SW 1271 (cell line): ENCODE results near the gene BCL7B.
"Not testable (repeated sequence)": the region's sequence is repeated elsewhere in the genome, so short reads cannot be mapped to it uniquely, and the experiment has no call there.

Source experiments
- DNase-seq, 2 experiments: peaks; one replicate each; lab custom pipeline; 2025; lab: John Stamatoyannopoulos, UW

Gene BCL7B

GRCh38 chr7:73572767-73573186 lies 15.3 kb upstream of the BCL7B start:
- DNase-seq: no peak

DNA sequence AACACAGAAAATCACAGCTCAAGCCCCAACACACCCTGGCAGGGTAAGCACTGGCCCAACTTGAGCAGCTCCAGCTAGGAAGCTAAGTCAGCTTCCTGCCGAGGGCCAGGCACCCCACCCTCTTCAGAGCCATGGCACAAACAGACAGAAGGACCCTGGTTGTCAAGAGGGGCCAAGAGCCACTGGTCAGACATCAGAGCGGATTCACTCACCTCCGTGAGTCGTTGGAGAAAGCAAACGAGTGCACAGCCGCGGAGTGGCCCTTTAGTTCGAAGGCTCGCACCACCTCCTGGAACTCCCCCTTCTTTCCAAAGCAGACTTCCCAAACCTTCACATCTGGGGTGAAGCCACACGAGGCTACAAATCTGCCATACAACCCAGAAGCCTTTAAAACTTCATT lies 13.5 kb upstream of the BCL7B start:
- DNase-seq: no peak

- DNase-seq: no peak
These were observed 13.0 kb upstream of the BCL7B start for GRCh38 chr7:73570521-73570920.

- no peak for DNase-seq
These were observed 11.6 kb upstream of the BCL7B start for GRCh38 chr7:73569042-73569608.

GRCh38 chr7:73567846-73568685 lies 10.6 kb upstream of the BCL7B start:
- DNase-seq: no peak

DNA sequence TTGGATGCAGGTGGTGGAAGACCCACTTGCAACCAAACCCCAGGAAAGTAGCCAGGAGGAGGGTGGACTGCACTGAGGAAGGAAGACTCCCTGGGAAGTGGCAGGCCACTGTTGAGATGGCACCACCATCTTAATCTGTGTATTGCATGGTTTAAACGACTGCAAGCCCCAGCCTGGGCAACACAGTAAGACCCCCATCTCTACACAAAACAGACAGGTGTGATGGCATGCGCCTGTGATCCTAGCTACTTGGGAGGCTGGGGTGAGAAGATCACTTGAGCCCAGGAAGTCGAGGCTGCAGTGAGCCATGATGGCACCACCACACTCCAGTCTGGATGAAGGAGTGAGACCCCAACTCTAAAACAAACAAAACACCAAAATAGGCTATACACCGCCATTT lies 9.7 kb upstream of the BCL7B start:
- no peak for DNase-seq

DNA sequence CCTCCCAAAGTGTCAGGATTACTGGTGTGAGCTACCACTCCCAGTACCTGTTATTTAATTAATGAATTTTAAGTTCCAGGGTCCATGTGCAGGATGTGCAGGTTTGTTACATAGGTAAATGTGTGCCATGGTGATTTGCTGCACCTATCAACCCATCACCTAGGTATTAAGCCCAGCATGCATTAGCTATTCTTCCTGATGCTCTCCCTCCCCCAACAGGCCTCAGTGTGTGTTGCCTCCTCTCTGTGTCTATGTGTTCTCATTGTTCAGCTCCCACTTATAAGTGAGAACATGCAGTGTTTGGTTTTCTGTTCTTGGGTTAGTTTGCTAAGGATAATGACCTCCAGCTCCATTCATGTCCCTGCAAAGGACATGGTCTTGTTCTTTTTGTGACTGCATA lies 8.9 kb upstream of the BCL7B start:
- DNase-seq: not testable (repeated sequence)

GRCh38 chr7:73565675-73566340 lies 8.3 kb upstream of the BCL7B start:
- no peak for DNase-seq

- peak in 1 of 2 experiments; percentile 5 for DNase-seq
These were observed 2.8 kb upstream of the BCL7B start for GRCh38 chr7:73560109-73560835.

DNA sequence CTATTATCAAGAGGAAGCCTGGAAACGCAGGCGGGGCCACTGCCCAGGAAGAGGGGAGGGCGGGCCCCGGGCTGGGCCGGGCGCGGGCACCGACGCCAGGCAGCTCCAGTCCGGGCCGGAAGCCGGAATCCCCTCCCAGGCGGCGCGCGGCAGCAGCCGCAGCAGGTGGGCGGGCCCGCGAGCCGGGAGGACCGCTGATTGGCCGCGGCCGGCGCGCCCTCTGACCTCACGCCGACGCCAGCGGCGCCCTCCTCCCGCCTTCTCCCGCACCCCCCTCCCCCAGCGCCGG lies 438 bp downstream of the BCL7B start:
- DNase-seq: peak; percentile 66 to 91

GRCh38 chr7:73556208-73557107 lies 1.0 kb downstream of the BCL7B start:
- no peak for DNase-seq

GRCh38 chr7:73555411-73555982 lies 2.0 kb downstream of the BCL7B start:
- no peak for DNase-seq

- DNase-seq: not testable (repeated sequence)
These were observed 7.4 kb downstream of the BCL7B start for GRCh38 chr7:73550093-73550492.

- DNase-seq: no peak
These were observed 8.3 kb downstream of the BCL7B start for GRCh38 chr7:73549176-73549575.

GRCh38 chr7:73547841-73548240 lies 9.6 kb downstream of the BCL7B start:
- no peak for DNase-seq

- no peak for DNase-seq
These were observed 12.8 kb downstream of the BCL7B start for GRCh38 chr7:73544678-73545077.

- DNase-seq: no peak
These were observed 15.8 kb downstream of the BCL7B start for GRCh38 chr7:73541722-73542121.

GRCh38 chr7:73539709-73540108 lies 17.8 kb downstream of the BCL7B start:
- no peak for DNase-seq

DNA sequence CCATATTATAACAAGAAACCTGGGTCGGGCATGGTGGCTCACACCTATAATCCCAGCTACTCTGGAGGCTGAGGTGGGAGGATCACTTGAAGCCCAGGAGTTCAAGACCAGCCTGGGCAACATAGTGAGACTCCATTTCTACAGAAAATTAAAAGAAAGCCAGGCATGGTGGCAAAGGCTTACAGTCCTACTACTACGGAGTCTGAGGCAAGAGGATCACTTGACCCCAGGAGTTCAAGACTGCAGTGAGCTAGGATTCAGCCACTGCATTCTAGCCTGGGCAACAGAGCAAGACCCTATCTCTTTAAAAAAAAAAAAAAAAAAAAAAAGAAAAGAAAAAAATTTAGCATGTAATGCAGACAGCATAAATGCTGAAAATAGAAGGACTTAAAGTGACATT lies 19.0 kb downstream of the BCL7B start:
- DNase-seq: not testable (repeated sequence)

GRCh38 chr7:73537051-73537450 lies 20.4 kb downstream of the BCL7B start:
- no peak for DNase-seq

DNA sequence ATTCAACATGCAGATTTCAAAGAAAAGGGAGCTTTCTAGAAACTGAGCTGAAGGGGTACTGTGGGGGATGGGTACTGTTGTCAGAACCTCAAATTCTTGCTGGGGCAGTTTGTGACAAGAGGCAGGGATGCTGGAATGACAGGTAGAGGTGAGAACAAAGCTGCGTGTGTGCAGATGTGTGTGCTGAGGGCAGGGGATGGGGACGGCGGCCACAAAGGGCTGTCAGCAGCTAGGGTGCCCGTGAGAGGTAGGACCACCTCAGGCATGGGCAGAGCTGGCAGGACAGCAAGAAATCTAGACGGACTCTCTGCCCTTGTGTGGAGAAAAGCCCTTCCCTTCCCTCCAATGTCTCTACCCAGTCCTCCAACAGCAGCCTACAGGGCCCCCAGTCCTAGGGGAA lies 21.0 kb downstream of the BCL7B start:
- DNase-seq: no peak
